Measurements from ENCODE around the gene AREL1.

The AREL1 gene

GRCh38 chr14:74611650-74612349, 101.1 kb downstream of the AREL1 start, which contains the start of gene LTBP2:
Gene LTBP2 (minus strand): TSS chr14:74612237. CDS start chr14:74611944, 293 bp downstream.
- no peak for TF ChIP-seq TARDBP (IDR thresholded peaks at IDR 0.05)
- no peak for TF ChIP-seq SUZ12 (IDR thresholded peaks at IDR 0.05)
- CTCF ChIA-PET = interaction anchor here (0.6 to 1.2 kb wide), 4 partner anchors 10 to 78 kb away, joined by 3 to 5 read pairs (median 4); no protein-coding TSS in a partner anchor
- POLR2A ChIA-PET = no interaction called here
- DNase-seq (ENCODE audit: extremely low spot score) = no peak

Data from HEK293T (cell line).